PFSK-1 (cell line): ENCODE results near the gene AP2A2.

ENCODE experiments used
- POLR2AphosphoS5 ChIP-seq: IDR thresholded peaks from 2 replicates; pipeline ENCODE4 v1.6.1; 2012; ENCODE audit warnings: low read depth, mild to moderate bottlenecking, control low read depth, low read length, moderate library complexity
- SIN3A ChIP-seq: IDR thresholded peaks from 2 replicates; pipeline ENCODE4 v1.6.1; 2012; ENCODE audit warnings: mild to moderate bottlenecking, low read length, moderate library complexity, borderline replicate concordance; ENCODE audit not compliant: insufficient read depth

DNA sequence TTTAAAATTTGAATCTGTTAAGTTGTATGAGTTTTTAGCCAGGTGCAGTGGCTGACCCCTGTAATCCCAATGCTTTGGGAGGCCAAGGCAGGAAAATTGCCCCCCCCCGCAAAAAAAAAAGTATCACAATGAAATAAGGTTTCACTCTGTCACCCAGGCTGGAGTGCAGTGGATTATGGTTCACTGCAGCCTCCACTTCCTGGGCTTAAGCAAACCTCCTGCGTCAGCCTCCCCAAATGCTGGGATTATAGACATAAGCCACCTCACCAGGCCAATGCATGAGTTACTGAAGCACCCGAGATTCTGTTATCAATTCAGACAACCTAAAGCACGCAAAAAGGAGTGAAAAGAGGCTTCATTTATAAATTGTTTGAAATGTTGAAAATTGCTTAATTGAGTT, 12.6 kb upstream of the AP2A2 start:
- no peak for TF ChIP-seq POLR2AphosphoS5
- TF ChIP-seq SIN3A, result no peak
